GM19043 (cell line): ENCODE results near the gene FKBP4.
"Not testable (repeated sequence)": the region's sequence is repeated elsewhere in the genome, so short reads cannot be mapped to it uniquely, and the experiment has no call there.

ENCODE experiments used
- ATAC-seq: cut with Tn5 transposase; IDR thresholded peaks from one replicate; pipeline ENCODE4 v1.9.1; 2021; ENCODE audit warnings: low read depth; ENCODE audit not compliant: unreplicated experiment

FKBP4 gene, protein sequence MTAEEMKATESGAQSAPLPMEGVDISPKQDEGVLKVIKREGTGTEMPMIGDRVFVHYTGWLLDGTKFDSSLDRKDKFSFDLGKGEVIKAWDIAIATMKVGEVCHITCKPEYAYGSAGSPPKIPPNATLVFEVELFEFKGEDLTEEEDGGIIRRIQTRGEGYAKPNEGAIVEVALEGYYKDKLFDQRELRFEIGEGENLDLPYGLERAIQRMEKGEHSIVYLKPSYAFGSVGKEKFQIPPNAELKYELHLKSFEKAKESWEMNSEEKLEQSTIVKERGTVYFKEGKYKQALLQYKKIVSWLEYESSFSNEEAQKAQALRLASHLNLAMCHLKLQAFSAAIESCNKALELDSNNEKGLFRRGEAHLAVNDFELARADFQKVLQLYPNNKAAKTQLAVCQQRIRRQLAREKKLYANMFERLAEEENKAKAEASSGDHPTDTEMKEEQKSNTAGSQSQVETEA

DNA sequence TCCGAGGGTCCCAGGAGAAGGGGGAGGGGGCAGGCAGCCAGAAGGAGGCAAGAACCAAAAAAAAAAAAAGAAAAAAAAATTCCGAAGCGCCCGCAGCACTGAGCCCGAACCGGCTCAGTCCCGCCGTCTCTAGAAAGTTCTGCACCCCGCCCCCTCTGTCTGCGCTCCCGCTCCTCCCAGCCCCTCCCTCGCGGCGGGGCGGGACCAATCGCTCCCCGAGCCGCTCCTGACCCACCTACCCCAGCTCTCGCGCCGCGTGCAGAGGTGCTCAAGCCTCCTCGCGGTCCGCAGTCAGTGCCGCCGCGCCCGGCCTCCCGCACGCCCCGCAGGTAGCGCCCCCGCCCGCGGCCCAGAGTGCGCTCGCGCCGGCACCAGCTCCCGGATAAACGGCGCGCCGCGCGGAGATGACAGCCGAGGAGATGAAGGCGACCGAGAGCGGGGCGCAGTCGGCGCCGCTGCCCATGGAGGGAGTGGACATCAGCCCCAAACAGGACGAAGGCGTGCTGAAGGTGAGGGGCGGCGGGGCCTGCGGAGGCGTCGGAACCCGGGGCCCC lies at the start of gene FKBP4:
Gene FKBP4 (plus strand): TSS at position 235 of the 554 bp plus-strand sequence. CDS start 170 bp downstream, at position 405.
- ATAC-seq = peak; percentile 71

DNA sequence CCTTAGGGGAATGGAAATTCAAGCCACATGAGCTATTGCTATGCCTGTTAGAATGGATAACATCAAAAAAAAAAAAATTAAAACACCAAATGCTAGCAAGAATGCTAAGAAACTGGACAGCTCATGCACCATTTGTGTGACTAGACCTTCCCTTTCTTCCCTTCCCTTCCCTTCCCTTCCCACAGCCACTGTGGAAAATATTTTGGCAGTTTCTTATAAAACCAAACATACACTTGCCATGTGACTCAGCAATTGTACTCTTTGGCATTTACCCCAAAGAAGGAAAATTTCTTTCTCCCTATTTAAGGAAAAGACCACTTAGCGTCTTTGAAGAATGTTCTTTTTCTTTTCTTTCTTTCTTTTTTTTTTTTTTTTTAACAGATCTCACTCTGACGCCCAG lies 49.1 kb upstream of the FKBP4 start:
- ATAC-seq = no peak

DNA sequence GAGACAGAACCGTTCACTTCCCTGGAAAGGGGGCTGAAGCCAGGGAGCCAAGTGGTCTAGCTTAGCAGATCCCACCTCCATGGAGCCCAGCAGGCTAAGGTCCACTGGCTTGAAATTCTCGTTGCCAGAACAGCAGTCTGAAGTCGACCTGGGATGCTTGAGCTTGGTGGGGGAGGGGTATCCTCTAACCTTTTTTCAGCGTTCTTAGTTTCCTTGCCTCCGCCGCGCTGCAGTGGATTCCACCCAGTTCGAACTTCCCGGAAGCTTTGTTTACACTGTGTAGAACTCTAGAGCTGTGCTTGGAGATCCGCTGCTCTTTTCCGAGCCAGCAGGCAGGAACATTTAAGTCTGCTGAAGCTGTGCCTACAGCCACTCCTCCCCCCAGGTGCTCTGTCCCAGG lies 45.2 kb upstream of the FKBP4 start:
- ATAC-seq = no peak

DNA sequence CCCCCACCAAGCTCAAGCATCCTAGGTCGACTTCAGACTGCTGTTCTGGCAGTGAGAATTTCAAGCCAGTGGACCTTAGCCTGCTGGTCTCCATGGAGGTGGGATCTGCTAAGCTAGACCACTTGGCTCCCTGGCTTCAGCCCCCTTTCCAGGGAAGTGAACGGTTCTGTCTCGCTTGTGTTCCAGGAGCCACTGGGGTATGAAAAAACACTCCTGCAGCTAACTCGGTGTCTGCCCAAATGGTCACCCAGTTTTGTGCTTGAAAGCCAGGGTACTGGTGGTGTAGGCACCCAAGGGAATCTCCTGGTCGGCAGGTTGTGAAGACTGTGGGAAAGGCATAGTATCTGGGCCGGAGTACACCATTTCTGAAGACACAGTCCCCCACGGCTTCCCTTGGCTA lies 44.6 kb upstream of the FKBP4 start:
- no peak for ATAC-seq

DNA sequence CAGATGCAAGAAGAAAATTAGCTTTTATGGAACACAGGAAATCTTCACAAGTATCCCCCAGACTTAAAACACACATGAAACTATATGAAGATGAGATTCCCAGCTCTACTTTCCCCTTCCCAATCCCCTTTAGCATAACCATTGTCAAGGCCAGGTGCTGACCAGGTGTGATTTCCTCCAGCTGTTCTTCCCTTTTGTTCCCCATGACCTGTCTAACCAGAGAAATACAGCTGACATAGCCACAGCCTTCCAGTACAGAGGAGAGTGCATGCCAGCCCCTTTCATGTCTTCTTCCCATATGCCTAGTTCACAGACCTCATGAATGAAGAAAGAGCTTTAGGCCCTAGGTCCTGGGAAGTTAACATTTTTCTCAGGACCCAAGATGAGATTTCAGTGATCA lies 43.5 kb upstream of the FKBP4 start:
- no peak for ATAC-seq

DNA sequence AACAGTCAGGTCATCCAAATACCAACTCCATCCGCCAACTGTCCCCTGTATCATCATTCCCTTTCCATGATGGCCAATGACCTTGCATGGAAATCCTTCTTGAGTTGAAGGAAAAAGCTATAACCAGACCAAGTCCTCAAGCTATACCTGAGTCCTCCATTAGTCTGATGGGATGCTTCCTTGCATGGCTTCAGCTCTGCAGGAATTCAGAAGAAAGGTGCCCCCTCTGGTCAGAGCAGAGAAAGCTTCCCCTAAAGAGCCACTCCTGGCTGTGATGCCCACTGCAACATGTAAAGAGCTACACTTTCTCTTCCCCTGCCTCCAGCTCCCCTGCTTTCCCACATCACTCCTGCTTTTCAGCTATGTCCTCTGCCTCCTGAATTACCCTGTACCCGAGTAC lies 43.1 kb upstream of the FKBP4 start:
- no peak for ATAC-seq

DNA sequence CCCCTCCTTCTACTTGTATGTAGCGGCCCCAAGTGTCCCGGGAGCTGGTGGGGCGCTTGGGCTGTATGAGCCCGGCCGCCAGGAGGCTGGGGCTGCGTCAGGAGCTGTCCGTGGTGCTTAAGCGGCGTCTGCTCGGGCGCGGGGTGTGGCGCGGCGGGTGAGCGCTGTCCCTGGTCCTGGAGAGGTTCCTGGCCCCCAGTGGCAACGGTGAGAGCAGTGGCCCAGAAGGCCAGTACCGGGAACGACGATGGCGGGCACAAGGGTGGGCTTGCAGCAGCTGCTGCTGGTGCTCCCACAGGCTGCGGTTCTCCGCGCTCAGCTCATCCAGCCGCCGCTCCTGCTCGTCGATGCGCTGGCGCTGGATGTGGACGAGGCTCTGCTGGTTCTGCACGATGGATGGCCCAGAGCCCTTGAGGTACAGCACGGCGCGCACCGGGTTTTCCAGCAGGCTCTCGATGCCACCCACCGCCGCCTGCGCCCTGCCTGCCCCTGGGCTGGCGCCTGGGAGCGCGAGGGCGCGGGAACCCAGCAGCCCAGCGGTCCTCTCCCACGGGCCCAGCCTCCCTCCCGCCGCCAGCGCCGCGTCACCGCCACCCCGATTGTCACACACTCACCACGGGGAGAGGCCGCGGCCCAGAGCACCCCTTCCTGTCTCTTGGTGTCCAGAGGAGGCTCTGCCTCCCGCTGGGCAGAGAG lies 41.9 kb upstream of the FKBP4 start:
- no peak for ATAC-seq

DNA sequence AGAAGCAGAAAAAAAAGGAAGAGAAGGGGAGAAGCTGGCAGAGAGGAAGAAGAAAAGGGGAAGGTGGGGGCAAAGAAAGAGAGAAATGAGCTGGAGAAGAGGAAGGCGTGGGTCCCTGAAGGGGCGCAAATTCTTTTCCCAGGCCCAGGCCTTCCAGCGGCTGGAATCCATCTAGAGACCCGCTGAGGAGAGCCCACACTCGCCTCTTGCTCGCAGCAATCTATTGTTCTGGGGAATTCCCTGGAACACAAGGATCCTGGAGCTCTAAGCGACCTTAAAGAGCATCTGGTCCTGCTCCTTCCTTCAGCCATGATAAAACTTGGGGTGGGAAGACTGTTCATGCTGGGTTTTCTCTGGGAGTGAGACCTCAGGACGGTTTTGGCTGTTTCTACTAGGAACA lies 41.2 kb upstream of the FKBP4 start:
- ATAC-seq = no peak

DNA sequence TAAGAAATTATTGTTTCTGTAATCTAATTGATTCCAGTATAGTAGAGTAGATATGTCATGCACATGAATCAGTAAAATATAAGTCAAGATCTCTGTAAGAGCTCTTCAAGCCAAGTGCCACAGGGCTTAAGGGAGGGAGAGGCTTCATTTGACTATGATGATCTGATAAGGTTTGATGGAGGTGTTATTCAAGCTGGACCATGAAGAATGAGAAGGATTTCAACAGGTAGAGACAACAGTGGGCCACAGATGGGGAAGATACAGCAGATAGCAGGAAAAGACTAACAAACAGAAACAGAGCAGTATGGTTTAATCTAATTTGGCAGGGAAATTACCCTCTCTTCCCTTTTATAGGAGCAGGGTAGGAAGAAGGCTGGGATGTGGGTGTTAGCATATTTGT lies 40.6 kb upstream of the FKBP4 start:
- ATAC-seq = no peak

DNA sequence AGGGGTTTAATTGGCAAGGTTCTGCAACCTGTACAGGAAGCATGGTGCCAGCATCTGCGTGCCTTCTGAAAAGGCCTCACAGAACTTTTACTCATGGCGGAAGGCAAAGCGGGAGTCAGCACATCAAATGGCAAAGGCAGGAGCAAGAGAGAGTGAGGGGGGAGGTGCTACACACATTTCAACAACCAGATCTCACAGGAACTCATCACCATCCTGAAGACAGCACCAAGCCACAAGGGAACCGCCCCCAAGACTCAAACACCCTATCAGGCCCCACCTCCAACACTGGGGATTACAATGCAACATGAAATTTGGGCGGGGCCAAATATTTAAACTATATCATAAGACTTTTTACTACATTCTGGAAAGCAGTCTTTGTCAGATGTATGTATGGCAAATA lies 38.0 kb upstream of the FKBP4 start:
- ATAC-seq = no peak

DNA sequence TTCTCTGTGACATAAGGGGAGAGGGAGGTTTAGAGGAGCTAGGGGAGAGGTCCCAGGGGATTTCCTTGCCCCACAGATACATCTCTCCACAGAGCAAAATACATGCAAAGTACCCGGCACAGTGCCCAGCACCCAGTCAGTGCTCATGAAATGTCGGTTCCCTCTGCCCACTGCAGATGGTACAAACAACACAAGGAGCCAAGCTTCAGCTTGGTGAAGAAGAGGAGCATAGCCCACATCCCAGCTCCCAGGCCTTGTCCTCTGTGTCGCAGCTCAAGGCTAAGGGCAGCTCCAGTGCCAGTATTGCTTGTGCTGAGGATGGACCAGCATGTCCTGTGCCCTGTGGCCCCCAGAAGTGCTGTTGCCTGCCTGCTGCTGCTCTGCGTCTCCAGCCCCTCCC lies 35.0 kb upstream of the FKBP4 start:
- no peak for ATAC-seq

DNA sequence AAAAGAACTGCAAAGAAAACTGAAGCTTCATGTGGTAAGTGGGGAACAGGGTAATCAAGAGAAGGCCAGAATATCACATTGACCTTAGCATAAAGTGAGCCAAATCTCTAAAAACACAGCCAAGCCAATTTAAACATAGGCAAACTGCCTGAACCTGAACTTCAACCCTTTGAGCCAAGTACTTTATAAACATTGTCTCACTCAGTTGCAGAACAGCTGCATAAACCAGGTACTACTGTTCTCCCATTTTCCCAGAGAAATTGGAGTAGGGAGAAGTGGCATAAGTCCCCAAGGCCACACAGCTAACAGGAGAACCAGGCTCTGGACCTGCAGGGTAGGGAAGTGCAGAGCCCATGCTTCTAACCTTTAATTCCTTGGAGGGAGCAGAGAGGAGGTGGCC lies 30.4 kb upstream of the FKBP4 start:
- no peak for ATAC-seq

DNA sequence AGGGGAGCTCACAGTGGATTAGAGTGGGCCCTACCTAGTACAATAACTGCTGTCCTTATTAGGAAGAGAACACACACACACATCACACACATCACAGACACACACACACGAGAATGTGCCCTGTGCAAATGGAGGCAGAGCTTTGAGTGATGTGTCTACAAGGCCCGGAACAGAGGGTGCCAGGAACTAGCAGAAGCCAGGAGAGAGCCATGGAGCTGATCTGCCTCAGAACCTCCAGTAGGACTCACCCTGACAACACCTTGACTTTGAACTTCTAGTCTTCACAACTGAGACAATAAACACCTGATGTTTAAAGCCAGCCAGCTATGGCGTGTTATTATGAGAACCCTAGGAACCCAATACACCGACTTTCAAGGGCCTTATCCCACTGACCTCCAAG lies 29.7 kb upstream of the FKBP4 start:
- ATAC-seq = no peak

DNA sequence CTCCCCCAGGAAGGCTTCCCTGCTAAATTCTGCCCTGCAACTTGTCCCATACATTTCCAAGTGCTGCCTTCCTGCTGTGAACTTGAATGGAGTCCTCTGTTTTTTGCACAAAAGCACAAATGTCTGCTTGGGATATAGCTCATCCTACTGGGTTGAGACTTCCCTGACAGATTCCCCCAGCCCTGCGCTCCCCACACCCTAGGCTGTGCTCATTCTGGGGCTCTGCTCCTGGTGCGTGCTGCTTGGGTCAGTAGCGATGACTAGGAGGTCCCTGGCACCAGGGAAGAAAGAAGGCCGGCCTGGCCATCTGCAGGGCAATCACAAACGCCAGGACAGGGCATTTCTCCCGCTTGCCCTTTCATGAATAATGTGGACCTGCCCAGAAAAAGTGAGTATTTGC lies 29.2 kb upstream of the FKBP4 start:
- no peak for ATAC-seq

DNA sequence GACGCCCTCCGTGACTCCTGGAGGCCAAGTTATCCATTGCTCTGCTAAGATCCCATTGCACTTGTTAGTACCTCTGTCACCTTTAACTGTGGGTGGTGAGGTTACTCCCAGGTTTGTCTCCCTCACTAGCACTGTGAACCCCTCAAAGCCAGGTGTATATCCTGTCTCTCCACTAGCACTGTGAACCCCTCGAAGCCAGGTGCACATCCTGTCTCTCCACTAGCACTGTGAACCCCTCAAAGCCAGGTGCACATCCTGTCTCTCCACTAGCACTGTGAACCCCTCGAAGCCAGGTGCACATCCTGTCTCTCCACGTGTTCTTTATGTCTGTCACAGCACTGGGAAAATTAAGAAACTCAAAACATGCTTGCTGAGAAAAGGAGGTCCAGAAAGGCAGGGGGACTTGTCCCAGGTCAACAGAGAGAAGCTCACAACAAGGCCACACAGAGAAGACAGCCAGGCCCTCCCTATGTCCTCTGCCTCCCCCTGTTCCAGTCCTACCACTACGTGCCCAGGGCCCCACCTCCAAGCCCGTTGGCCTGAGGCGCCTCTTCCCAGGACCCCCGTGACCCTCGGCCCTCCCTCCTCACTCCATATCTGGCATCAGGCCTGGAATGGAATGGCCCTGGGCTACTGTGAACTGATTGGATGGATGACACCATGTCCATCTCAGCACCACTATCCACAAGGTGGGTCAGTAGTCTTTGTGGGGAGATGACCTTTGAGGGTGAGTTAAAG lies 26.4 kb upstream of the FKBP4 start:
- no peak for ATAC-seq

DNA sequence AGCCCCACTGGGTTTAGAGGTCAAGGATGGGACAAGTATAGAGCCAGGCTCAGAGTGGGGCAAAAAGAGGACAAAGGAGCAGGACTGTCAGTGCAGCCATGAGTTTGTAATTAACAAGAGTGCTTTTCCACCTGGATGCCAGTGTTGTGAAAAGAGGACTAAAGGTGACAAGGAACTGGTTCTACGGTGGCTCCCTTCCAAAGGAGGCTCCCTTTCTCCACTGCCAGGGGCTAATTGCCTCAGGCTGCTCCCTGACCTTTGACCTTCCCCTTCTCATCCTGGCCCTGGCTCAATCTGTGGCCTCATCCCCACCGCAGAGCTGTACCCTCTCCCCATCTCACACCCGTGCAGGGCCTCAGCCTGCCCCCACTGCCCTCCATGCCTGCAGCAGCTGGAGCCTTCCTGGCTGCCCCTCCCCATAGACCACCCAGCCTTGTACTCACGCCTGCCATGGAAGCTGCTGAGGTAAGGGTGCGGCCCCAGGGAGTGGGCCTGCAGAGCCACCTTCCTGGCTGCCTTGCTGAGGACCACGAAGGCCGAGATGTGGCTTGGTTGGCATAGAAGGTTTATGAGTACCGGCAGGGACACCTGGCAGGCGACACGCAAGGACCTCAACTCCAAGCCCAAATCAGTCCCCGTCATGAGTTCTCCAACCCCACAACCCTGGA lies 24.8 kb upstream of the FKBP4 start:
- no peak for ATAC-seq

DNA sequence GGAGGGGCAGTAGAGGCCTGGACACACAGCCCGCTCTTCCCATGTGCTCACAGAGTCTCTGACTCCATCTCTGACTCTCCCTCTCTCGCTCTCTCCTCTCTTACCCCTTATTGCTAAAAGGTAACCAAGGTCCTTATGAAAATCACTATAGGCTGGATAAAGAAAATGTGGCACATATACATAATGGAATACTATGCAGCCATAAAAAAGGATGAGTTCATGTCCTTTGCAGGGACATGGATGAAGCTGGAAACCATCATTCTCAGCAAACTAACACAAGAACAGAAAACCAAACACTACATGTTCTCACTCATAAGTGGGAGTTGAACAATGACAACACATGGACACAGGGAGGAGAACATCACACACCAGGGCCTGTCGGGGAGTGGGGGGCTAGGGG lies 24.2 kb upstream of the FKBP4 start:
- ATAC-seq = not testable (repeated sequence)

DNA sequence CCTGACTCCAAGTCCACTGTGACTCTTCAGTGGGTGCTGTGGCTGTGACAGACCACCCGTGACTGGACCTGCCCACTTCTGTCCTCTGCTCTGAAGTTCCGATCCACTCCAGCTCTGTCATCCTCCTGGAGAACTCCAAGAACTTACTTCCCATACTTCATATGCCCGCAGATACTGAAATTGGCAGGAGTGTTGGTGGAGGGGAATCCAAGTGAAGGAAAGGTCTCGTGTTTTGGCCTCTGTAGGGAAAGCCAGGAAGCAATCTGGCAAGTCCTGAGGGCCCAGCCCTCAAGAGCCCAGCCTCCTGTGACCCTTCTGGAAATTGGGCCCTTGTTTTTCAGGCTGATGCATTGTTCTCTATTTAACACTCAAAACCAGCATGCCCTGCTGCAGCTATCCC lies 22.4 kb upstream of the FKBP4 start:
- ATAC-seq = no peak

DNA sequence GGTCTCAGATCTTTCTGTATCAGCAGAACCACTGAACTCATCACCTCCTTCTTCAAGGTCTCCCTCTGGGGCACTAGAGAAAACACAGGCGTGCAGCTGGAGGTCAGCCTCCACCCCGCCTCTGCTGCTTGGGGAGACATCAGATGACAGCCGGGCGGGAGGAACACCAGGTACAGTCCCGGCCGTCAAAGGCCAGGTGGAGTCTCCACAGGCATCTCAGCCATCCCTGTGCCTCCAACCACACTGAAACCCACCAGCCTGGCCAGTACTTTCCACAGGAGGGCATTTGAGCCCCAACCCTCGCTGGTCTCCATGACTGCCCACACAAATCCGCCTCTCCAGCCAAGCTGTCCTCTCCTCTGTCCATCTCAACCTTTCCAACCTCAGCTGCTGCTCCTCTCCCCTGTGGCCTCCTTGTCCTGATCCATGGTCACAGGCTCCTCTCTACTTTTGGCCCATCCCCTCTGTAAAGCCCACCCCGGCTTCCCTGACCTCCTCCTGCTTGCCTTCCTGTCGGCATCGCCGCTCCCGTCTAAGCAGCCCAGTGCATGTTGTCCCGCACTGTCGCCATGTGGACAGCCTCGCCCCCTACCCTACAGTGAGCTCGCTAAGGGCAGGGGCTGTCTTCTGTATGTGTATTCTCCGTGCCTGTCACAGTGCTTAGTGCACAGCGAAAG lies 21.4 kb upstream of the FKBP4 start:
- no peak for ATAC-seq

DNA sequence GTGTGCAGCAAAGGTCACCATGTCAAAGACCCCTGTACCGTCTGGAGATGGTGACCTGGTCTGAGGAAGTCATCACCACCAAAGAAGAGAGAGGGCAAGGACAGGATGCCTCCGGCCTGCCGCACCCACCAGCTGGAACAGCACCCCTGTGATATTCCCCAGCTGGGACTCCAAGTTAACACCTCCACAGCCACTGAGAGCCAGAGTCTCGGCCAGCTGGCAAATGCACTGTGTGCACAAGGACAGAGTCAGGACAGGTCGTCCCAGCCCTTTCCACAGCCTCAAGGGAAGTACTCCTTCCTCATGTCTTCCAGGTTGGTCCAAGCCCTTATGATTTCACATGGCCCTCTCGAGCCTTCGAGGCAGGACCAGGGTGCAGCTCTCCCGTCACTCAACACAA lies 19.3 kb upstream of the FKBP4 start:
- no peak for ATAC-seq
